Nephron progenitor cell (in vitro differentiated cells): ENCODE data around the gene NCF4.
A peak's percentile ranks its signal among the peaks of the same experiment; 100 is the strongest.

ENCODE experiments used
- DNase-seq: peaks from one replicate; pipeline ENCODE4 v3.0.0; 2021
- H3K27ac Mint-ChIP-seq: 2 replicates; pipeline ENCODE4 v1.8.0; 2021; ENCODE audit warnings: mild to moderate bottlenecking, moderate library complexity, mixed read lengths
- H3K27me3 Mint-ChIP-seq: 2 replicates; pipeline ENCODE4 v1.8.0; 2021; ENCODE audit warnings: mild to moderate bottlenecking, low read depth, mixed read lengths; ENCODE audit not compliant: poor library complexity
- H3K36me3 Mint-ChIP-seq: 2 replicates; pipeline ENCODE4 v1.8.0; 2021; ENCODE audit warnings: low read depth, mixed read lengths
- H3K4me1 Mint-ChIP-seq: 2 replicates; pipeline ENCODE4 v1.8.0; 2021; ENCODE audit warnings: mixed read lengths
- H3K4me3 Mint-ChIP-seq: 2 replicates; pipeline ENCODE4 v1.8.0; 2021; ENCODE audit warnings: mild to moderate bottlenecking, moderate library complexity, mixed read lengths
- H3K9me3 Mint-ChIP-seq: 2 replicates; pipeline ENCODE4 v1.8.0; 2021; ENCODE audit warnings: mild to moderate bottlenecking, moderate library complexity, mixed read lengths
- CTCF ChIP-seq: fragments of 200-600 bp; sonication (generic); IDR thresholded peaks from 2 replicates; pipeline ENCODE4 v1.5.0; 2021; ENCODE audit warnings: antibody characterized with exemption

NCF4 gene

GRCh38 chr22:36860821-36861659 lies at the start of gene NCF4:
NCF4 (plus strand) TSS chr22:36861006; CDS start chr22:36861172, 166 bp downstream.
- H3K4me1 Mint-ChIP-seq: peaks cover 7% of the 10 kb centered on the region
- H3K27ac Mint-ChIP-seq: no peak within 1 kb of the TSS
- no peaks in the 10 kb centered on the region for H3K36me3 Mint-ChIP-seq
- no peak for DNase-seq
- no peak within 1 kb of the TSS for H3K4me3 Mint-ChIP-seq
- H3K27me3 Mint-ChIP-seq: peaks cover 44% of the 10 kb centered on the region
- peaks cover 4% of the 10 kb centered on the region for H3K9me3 Mint-ChIP-seq
- no peak for TF ChIP-seq CTCF

- no peaks in the 10 kb centered on the region for H3K9me3 Mint-ChIP-seq
- DNase-seq: no peak
- H3K27me3 Mint-ChIP-seq: peaks cover 79% of the 10 kb centered on the region
These were observed 49.6 kb upstream of the NCF4 start for GRCh38 chr22:36811094-36811800.

GRCh38 chr22:36814801-36815200 lies 46.0 kb upstream of the NCF4 start:
- Mint-ChIP-seq H3K36me3 (no peaks in the 10 kb centered on the region), H3K4me1 (peaks cover 50% of the 10 kb centered on the region), H3K9me3 (no peaks in the 10 kb centered on the region), H3K4me3 (peak overlapping the region; percentile 29), H3K27me3 (peaks cover 91% of the 10 kb centered on the region), H3K27ac (no peak overlapping the region)
- peak; percentile 38 for DNase-seq
- TF ChIP-seq CTCF: no peak

More at GRCh38 chr22:36811094-36811800, 49.6 kb upstream of the NCF4 start:
- peaks cover 32% of the 10 kb centered on the region for H3K4me1 Mint-ChIP-seq
- TF ChIP-seq CTCF: no peak
- H3K36me3 Mint-ChIP-seq: no peaks in the 10 kb centered on the region
- H3K4me3 Mint-ChIP-seq: no peak overlapping the region
- H3K27ac Mint-ChIP-seq: no peak overlapping the region

- peak overlapping the region; percentile 69 for H3K4me3 Mint-ChIP-seq
These were observed 45.1 kb upstream of the NCF4 start for GRCh38 chr22:36815558-36816338.

GRCh38 chr22:36816339-36816635 lies 44.5 kb upstream of the NCF4 start:
- Mint-ChIP-seq H3K27me3 (peaks cover 95% of the 10 kb centered on the region), H3K36me3 (no peaks in the 10 kb centered on the region), H3K27ac (no peak overlapping the region), H3K4me1 (peaks cover 51% of the 10 kb centered on the region), H3K4me3 (peak overlapping the region; percentile 69), H3K9me3 (no peaks in the 10 kb centered on the region)
- no peak for TF ChIP-seq CTCF
- DNase-seq: no peak

More at GRCh38 chr22:36815558-36816338, 45.1 kb upstream of the NCF4 start:
- no peak for TF ChIP-seq CTCF
- no peak overlapping the region for H3K27ac Mint-ChIP-seq
- H3K4me1 Mint-ChIP-seq: peaks cover 51% of the 10 kb centered on the region
- H3K27me3 Mint-ChIP-seq: peaks cover 93% of the 10 kb centered on the region
- H3K9me3 Mint-ChIP-seq: no peaks in the 10 kb centered on the region
- DNase-seq: no peak
- H3K36me3 Mint-ChIP-seq: no peaks in the 10 kb centered on the region
